GM18505 (cell line): ENCODE data around the gene HBS1L.

Experiments
- ATAC-seq: cut with Tn5 transposase; IDR thresholded peaks from one replicate; pipeline ENCODE4 v1.9.1; 2021; ENCODE audit not compliant: unreplicated experiment
- POLR2A ChIP-seq: IDR thresholded peaks from 4 replicates; pipeline ENCODE4 v1.6.1; 2011; ENCODE audit warnings: borderline replicate concordance; ENCODE audit not compliant: insufficient read depth, insufficient read length; ENCODE audit errors: extremely low read depth

The HBS1L gene

DNA sequence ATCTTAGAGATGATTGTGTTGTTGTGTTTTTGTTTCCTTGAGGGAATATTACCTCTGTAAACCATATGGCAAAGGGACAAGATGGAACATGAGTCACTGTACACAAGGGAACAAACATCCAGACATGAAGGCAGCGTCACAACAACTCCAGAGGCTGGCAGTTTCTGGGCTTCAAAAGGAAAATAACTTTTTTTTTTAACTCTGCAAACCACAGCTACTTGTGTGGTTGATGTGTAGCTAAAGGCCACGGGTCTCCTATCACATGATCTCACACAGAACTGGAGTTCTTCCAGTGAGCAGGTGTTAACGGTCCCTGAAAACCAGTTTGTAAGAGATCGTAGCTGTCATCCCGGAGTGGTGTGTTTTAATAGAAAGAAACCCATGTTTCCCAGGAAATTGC is 33.2 kb upstream of the HBS1L start:
- ATAC-seq, result no peak
- no peak for TF ChIP-seq POLR2A

DNA sequence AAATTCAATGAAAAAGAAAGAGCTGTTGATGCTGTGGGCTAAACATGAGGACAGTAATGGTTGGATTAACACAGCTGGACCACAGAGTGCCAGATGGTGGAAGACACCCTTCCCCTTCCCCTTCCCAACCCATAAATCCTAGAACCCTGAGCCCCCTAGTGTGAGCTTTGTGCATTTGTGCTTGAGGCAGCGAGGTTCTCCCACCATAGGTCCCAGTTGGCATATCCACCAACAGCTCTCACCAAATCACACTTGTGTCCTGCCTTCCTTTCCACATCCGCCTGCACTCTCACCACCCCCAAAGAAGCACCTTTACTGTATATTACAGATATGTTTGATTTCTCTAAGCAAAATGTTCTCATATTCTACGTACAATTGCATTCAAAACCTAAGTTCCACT is 32.8 kb upstream of the HBS1L start:
- no peak for ATAC-seq
- no peak for TF ChIP-seq POLR2A

DNA sequence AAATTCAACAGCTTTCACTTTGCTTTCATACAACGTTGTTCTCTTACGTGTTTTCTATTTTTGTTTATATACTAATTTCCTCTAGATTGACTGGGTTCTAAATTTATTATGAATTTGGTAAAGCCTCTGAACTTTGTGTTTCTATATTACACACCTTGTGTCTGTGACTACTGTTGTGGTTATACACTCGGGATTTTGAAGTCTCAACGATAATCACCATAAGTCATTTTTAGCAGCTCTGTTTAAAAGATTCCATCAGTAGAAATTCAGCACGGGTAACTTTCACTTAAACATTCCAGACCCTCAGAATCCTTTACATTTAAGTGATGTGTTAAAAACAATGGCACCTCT is 31.8 kb upstream of the HBS1L start:
- no peak for ATAC-seq
- TF ChIP-seq POLR2A, result no peak

DNA sequence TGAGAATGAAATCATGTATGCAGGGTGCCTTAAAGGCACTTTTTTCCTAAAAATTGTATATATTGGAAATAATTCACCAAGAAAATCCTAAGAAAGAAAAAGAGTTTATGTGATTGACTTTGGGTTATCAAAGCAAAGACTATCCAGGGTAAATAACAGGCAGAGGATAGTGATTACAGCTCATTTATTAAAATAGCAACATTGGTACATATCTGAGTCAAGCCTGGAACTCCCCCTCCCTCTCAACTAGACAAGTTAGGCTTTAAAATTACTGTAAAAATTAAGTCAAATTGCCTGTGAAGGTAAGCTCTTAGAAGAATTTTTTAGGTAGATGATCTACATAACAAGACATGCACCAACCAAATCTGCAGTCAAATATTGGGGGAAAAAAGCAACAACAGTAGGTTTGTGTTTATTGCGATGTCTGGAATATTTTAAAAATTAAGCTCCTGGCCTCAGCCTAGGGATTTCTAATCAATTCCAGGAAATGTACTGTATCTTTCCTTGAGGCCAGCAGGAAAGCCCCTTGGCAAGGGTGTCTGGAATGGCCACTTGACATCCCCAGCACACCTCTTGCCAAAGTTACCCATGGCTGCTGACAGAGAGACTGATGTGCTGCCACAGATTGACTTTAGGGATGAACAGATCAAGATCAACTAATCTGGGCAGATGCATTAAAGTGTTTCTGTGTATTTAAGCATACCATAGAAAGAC is 31.2 kb upstream of the HBS1L start:
- ATAC-seq, result no peak
- TF ChIP-seq POLR2A, result no peak

DNA sequence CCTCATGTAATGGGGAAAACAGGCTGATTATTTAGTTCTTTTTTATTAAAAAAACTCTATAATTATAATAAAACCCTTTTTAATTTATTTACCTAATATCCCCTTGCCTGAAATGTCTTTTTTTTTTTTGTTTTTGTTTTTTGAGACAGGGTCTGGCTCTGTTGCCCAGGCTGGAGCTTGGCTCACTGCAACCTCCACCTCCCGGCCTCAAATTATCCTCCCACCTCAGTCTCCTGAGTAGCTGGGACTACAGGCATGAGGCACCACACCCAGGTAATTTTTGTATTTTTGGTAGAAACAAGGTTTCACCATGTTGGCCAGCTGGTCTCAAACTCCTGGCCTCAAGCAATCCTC is 30.3 kb upstream of the HBS1L start:
- TF ChIP-seq POLR2A, result no peak
- no peak for ATAC-seq

DNA sequence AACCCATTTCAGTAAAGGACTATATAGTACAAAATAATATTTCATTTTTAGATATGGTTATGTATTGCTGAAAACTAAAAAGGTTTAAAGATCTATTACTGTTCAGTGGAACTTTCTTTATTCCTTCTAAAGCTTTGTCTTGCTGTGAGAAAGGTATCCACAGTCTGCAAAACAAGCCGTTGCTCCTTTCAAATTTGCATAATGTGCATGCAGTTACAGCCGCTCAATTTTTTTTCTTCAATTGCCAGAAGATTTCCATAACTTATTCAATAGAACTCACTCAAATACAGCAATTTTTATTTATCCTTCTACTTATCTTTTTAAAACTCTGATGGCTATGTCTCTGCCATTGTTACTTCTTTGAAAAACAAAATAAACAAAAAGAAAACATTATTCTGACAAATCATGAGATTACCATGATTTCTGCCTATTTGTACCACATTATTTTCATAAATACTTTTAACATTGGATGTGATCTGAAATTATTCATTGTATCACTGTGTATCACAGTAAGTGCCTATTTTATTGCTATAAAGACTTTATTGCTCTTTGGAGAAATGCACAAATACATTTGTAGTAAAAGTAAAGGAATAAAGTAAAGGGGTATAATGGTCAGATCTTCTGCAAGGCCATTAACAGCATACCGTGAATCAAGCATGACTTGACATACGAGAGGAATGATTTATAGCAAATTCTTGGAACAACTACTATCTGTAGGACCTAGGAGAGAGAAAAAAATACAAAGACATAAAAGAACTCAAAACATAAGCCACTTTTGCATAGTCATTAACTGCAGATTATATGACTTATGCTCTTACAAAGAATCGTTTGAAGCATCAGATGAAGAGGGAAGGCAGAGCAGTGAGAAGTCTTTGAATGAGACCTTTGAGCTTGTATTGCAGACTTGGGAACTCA is 29.6 kb upstream of the HBS1L start:
- no peak for TF ChIP-seq POLR2A
- ATAC-seq, result no peak

DNA sequence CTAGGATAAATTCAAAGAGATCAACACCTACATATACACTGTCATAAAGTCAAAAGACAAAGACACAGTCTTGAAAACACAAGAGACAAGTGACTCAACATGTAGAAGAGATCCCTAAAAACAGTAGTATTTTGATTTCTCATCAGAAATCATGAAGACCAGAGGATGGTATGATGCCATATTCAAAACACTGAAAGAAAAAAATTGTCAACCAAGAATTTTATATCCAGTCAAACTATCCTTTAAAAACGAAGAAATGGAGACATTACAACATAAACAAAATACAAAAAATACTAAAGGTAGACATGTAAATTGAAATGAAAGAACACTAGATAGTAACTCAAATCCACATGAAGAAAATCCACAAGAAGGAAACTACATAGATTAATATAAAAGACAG is 27.3 kb upstream of the HBS1L start:
- no peak for ATAC-seq
- TF ChIP-seq POLR2A, result no peak

DNA sequence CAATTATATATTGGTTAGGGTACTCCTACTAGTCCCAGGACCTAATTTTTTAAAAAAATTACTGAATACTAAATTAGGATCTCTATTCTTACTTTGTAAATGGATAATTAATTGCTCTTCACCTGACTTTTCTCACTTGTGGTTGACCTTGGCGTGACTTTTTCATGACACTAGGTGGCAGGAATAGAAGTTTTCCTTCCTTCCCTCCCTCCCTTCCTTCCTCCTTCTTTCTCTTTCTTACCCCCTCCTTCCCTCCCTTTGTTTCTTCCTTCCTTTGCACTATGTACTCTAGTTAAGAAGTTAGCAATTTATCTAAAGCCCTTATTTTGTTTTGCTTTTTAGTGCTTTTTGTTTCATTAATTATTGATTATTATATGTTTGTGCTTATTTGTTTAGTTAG is 20.4 kb upstream of the HBS1L start:
- no peak for TF ChIP-seq POLR2A
- no peak for ATAC-seq

DNA sequence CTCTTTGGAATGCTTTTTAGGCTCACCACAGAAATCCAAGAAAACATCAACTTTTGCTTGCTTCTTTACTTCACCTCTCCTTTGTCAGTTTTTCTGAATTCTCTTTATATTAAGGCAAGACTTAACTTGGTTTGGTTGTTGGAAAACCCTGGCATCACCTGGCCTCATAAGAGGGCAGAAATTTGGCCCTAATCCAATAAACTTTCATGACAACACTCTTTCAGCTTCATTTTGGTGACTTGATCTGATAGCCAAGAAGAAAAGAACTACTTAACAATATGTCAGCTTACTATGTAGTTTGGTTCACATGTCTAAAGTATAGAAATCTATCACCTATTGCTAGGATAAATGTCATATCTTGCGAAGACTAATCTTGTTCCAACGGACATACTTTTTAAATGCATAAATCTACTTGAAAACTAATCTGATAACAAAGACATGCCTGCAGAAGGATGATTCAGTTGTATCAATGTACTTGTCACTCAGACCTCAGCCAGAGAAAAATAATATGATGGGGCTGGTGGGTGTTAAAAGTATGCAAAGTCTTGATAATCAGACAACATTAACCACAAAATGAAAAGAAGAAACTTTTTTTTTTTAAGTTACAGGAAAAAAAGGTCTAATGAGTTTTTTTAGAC is 19.3 kb upstream of the HBS1L start:
- no peak for TF ChIP-seq POLR2A
- ATAC-seq, result no peak

DNA sequence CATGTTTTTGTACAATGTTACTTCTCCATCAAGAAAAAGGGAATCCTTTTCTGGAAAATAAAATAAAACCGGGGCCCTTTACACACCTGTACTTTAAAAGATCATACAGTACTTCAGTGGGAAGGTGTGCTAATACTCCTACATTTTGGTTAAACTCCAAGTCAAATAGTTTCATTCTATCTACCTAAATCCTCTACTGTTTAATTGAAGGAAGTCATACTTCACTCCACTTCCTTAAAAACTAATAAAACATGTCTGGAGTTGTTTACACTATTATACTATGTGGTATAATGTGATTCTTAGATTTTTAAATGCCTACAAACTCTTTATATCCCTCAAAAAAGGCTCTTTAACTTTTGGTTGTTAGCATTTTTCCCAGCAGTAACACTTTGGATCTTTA is 18.6 kb upstream of the HBS1L start:
- TF ChIP-seq POLR2A, result no peak
- ATAC-seq, result no peak

DNA sequence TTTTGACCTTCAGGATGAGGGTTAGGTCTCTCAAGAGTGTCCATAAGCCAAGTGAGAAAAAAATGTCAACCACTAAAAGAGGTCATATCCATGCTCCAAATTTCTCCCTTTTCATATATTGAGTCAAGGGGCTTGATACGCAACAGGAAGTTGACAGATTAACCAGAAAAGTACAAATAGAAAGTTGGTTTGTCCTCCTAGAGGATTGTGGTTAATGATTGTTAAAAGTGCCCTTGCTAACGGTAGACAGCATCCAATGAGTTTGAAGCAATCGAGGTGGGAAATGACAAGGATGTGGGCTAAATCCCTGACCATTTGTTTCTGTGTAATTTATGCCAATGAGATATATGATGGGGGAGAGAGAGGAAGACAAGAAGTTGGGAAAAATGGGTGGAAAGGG is 18.1 kb upstream of the HBS1L start:
- TF ChIP-seq POLR2A, result no peak
- ATAC-seq, result no peak

DNA sequence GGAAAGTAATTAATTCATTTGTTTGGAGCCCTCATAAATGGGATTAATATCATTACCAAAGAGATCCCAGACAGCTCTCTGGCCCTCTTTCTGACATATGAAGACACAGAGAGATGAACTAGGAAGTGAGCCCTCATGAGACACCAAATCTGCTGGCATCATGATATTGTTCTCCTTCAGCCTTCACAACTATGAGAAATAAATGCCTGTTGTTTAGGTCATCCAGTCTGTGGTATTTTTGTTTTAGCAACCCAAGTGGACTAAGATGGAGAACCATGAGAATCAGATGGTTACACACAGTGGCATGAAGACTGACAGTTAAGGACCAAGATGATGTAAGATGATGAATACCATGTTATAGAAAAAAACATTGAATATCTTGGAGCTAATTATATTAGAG is 16.9 kb upstream of the HBS1L start:
- ATAC-seq, result no peak
- TF ChIP-seq POLR2A, result no peak

DNA sequence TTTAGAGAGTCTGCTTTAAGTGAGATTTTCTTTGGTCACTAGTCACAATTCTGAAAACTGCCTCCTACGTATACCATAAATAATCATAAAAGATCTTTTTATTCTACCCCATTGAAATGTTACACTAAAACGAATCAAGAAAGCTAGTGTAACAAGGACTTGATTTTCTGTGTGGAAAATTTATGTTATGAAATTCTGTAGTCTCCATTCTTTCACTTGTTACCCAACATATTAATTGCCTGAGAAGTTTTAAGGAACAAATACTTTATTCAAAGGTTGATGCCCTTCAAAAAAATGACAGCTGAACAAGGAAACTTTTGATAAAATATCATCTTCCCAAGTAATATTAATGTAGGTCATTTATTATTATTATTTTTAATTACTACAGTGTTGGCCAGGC is 13.3 kb upstream of the HBS1L start:
- no peak for TF ChIP-seq POLR2A
- no peak for ATAC-seq

DNA sequence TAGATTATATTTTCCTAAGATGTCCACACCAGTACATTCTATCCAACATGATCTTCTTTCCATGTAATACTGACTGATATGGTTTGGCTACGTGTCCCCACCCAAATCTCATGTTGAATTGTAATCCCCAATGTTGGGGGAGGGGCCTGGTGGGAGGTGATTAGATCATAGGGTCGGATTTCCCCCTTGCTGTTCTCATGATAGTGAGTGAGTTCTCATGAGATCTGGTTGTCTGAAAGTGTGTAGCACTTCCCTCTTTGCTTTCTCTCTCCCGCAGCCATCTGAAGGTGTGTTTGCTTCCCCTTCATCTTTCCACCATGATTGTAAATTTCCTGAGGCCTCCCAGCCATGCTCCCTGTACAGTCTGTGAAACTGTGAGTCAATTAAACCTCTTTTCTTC is 12.2 kb upstream of the HBS1L start:
- TF ChIP-seq POLR2A, result no peak
- no peak for ATAC-seq
